Sigmoid colon (tissue), 7 donors: ENCODE results near the gene PSMC2. TPM values are rescaled to one million over a fixed set of nuclear protein-coding genes. Genes with fewer than 3 reads are reported as not detected.

ENCODE experiments used
- DNase-seq: peaks from one replicate; pipeline ENCODE4 v3.0.0-alpha.2; 2019
- H3K27ac ChIP-seq, 4 donors: fragments of 200-600 bp; sonication (generic); one replicate each; pipeline ENCODE4 v1.5.1; 2016 to 2019; ENCODE audit warnings: mild to moderate bottlenecking in 1 of 4
- H3K27me3 ChIP-seq, 3 donors: fragments of 200-600 bp; sonication (generic); one replicate each; pipeline ENCODE4 v1.5.1; 2019; ENCODE audit warnings: mild to moderate bottlenecking in 1 of 3
- H3K36me3 ChIP-seq, 4 donors: fragments of 200-600 bp; sonication (generic); one replicate each; pipeline ENCODE4 v1.5.1; 2016 to 2019
- H3K4me1 ChIP-seq, 4 donors: fragments of 200-600 bp; sonication (generic); one replicate each; pipeline ENCODE4 v1.5.1; 2017 to 2019
- H3K4me3 ChIP-seq, 4 donors: fragments of 200-600 bp; sonication (generic); one replicate each; pipeline ENCODE4 v1.5.1; 2017 to 2019; ENCODE audit warnings: mild to moderate bottlenecking in 2 of 4, moderate library complexity in 1 of 4
- H3K9me3 ChIP-seq, 4 donors: fragments of 200-600 bp in 3 of 4; sonication (generic) in 3 of 4; one replicate each; pipeline versions ENCODE4 v1.5.1 to v1.6.1; 2013 to 2019
- EP300 ChIP-seq, 4 donors: sonication (generic); formaldehyde crosslinking; IDR thresholded peaks; one replicate each; pipeline ENCODE4 v1.6.1; 2017; ENCODE audit warnings: antibody characterized with exemption in 4 of 4
- POLR2A ChIP-seq, 2 donors: fragments of 450-650 bp; IDR thresholded peaks; one replicate each; pipeline ENCODE4 v1.6.1; 2016; ENCODE audit warnings: antibody characterized with exemption in 2 of 2, mild to moderate bottlenecking in 2 of 2, moderate library complexity in 2 of 2
- POLR2AphosphoS5 ChIP-seq, 4 donors: sonication (generic); formaldehyde crosslinking; IDR thresholded peaks; one replicate each; pipeline ENCODE4 v1.6.1; 2017; ENCODE audit warnings: antibody characterized with exemption in 4 of 4
- WGBS, 2 donors: extraction: QIAGEN DNeasy Blood & Tissue Kit; methylation state at CpG; one replicate each; pipeline ENCODE4 v1.1.7; 2013; 5-methylcytosine and 5-hydroxymethylcytosine counted together
- intact Hi-C: fragments of 100-400 bp; cut with DNase I; formaldehyde crosslinking; loops from one replicate; pipeline ENCODE4 v1.15.1; 2023
- polyA plus RNA-seq, 3 donors: library from polyadenylated mRNA; stranded (reverse); fragments of 200-250 nt; gene quantifications; one replicate each; pipeline ENCODE4 v1.2.3, GENCODE V29; 2013
- small RNA-seq, 3 donors: library from RNA; depleted of rRNA; stranded (forward); fragments of <200 nt; gene quantifications; one replicate each; pipeline ENCODE3, GENCODE V24; 2016
- total RNA-seq, 4 donors: library from RNA; depleted of rRNA; stranded (reverse); fragments of >200 nt; gene quantifications; one replicate each; pipeline ENCODE4 v1.1.0, GENCODE V29; 2016
- TF ChIP-seq, protein P1 (sequence below), 4 experiments: fragments of 450-650 bp in 3 of 4; fragments of 200-600 bp in 1 of 4; IDR thresholded peaks; one replicate each; pipeline ENCODE4 v1.5.1; 2016 to 2019; ENCODE audit warnings: antibody characterized with exemption in 4 of 4, mild to moderate bottlenecking in 3 of 4, moderate library complexity in 2 of 4
- donor health status: healthy with polysubstance abuse.
- donor health status: Bipolar disorder and iron deficiency.
- donor health status: healthy.

PSMC2 gene
- total and polyA plus RNA-seq, 7 donors, result 46.0 to 119 (median 92.5) TPM

DNA sequence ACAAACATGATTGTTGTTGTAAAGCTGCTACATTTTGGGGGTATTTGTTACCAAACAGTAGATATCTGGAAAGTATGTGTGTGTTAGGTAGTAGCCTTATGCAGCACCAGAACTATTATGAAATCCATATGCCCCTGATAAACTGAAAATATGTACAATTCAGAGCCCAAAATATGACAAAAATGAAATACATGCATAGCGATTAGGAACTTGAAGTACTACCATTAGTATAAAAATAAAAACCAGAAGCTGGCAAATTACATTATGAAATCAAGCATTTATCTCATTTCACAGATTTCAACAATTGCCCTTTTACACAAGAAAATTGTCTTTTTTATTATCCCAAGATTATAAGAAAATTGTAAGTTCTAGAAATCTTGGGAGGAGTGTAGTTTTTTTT lies 64.7 kb downstream of the PSMC2 start:
- WGBS, 2 donors, result 93 to 94% methylated on average over 1 of the region's 1 CpG
- TF ChIP-seq EP300 (IDR thresholded peaks at IDR 0.05) (no peak), POLR2A (IDR thresholded peaks at IDR 0.05) (no peak), POLR2AphosphoS5 (IDR thresholded peaks at IDR 0.05) (no peak)
- TF ChIP-seq, protein P1, sequence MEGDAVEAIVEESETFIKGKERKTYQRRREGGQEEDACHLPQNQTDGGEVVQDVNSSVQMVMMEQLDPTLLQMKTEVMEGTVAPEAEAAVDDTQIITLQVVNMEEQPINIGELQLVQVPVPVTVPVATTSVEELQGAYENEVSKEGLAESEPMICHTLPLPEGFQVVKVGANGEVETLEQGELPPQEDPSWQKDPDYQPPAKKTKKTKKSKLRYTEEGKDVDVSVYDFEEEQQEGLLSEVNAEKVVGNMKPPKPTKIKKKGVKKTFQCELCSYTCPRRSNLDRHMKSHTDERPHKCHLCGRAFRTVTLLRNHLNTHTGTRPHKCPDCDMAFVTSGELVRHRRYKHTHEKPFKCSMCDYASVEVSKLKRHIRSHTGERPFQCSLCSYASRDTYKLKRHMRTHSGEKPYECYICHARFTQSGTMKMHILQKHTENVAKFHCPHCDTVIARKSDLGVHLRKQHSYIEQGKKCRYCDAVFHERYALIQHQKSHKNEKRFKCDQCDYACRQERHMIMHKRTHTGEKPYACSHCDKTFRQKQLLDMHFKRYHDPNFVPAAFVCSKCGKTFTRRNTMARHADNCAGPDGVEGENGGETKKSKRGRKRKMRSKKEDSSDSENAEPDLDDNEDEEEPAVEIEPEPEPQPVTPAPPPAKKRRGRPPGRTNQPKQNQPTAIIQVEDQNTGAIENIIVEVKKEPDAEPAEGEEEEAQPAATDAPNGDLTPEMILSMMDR (IDR thresholded peaks at IDR 0.05), result no peak
- H3K4me1 ChIP-seq, result no peaks in the 10 kb centered on the region
- intact Hi-C loops, result no loop called here
- H3K27ac ChIP-seq, result no peak overlapping the region
- H3K36me3 ChIP-seq, result no peaks in the 10 kb centered on the region
- no peaks in the 10 kb centered on the region for H3K9me3 ChIP-seq
- H3K27me3 ChIP-seq, result no peaks in the 10 kb centered on the region
- no peak overlapping the region for H3K4me3 ChIP-seq
- no peak for DNase-seq

DNA sequence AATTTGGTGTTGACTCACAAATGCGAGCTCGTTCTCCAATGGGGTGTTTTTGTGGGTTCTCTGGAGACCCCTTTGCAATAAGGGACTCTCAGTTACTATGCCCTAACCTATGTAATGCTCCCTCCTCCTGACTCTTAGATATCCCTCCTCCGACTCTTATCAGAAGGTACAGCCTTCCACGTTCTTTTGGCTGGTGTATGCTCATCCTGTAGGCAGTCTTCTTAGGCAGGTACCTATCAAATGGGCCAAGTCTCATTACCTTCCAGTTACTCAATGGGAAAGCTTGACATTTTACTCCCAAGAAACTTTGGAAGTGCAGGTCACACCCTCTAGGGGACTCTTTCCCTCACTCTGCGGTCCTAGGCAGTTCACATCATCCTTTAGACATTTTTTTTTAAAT lies 66.0 kb downstream of the PSMC2 start:
- Histone ChIP-seq H3K27ac (no peak overlapping the region), H3K4me1 (no peaks in the 10 kb centered on the region), H3K27me3 (no peaks in the 10 kb centered on the region), H3K4me3 (no peak overlapping the region), H3K9me3 (no peaks in the 10 kb centered on the region), H3K36me3 (no peaks in the 10 kb centered on the region)
- 90 to 91% methylated on average over 5 of the region's 5 CpGs for WGBS, 2 donors
- intact Hi-C loops, result no loop called here
- TF ChIP-seq POLR2AphosphoS5 (IDR thresholded peaks at IDR 0.05), result no peak
- TF ChIP-seq, protein P1 (IDR thresholded peaks at IDR 0.05), result no peak
- no peak for TF ChIP-seq EP300 (IDR thresholded peaks at IDR 0.05)
- TF ChIP-seq POLR2A (IDR thresholded peaks at IDR 0.05), result no peak
- no peak for DNase-seq

DNA sequence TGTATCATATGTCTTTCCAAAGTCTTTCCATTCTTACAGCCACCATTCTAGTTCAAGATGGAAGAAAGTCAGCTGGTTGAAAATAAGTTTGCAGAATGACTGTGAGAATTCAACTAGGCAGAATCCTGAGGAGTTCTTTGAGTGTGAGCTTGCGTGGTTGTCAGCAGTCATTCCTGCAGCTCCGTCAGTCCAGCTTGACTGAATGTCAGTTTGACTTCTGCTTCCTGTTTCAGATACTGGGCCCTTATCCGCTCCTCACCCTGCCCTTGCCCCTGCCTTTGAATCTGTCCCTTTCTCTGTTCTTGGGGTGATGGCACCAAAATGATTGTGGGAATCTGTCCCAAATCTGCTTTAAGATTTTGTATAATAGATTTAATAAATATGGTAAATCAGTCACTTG lies 70.8 kb downstream of the PSMC2 start:
- Histone ChIP-seq H3K9me3 (no peaks in the 10 kb centered on the region), H3K4me3 (no peak overlapping the region), H3K36me3 (no peaks in the 10 kb centered on the region), H3K4me1 (no peaks in the 10 kb centered on the region), H3K27me3 (no peaks in the 10 kb centered on the region), H3K27ac (no peak overlapping the region)
- 80 to 89% methylated on average over 3 of the region's 3 CpGs for WGBS, 2 donors
- no peak for DNase-seq
- intact Hi-C loops, result no loop called here
- no peak for TF ChIP-seq POLR2AphosphoS5 (IDR thresholded peaks at IDR 0.05)
- TF ChIP-seq POLR2A (IDR thresholded peaks at IDR 0.05), result no peak
- TF ChIP-seq, protein P1 (IDR thresholded peaks at IDR 0.05), result no peak
- no peak for TF ChIP-seq EP300 (IDR thresholded peaks at IDR 0.05)

Small RNA genes within 50 kb of the gene (small RNA-seq; reads per million reads assigned to genes)
- 0 reads per million in 3 donors for gene RPS29P16

Other genes with a start within 250 kb of the PSMC2 start
- 10 to 100 TPM; 11.0 to 12.8 (median 11.8) TPM for gene NAPEPLD, start 198.5 kb upstream of the PSMC2 start, total RNA-seq
- 10 to 100 TPM; 12.1 to 26.8 (median 21.6) TPM for gene NAPEPLD, start 198.5 kb upstream of the PSMC2 start, polyA plus RNA-seq
- 10 to 100 TPM; 53.5 to 72.3 (median 60.5) TPM for gene PMPCB, start 50.2 kb upstream of the PSMC2 start, total RNA-seq
- 10 to 100 TPM; 59.4 to 67.3 (median 59.4) TPM for gene PMPCB, start 50.2 kb upstream of the PSMC2 start, polyA plus RNA-seq
- 10 to 100 TPM; 10.7 to 21.9 (median 18.7) TPM for gene DNAJC2, start 2.9 kb upstream of the PSMC2 start, total RNA-seq
- 10 to 100 TPM; 13.2 to 20.8 (median 13.8) TPM for gene DNAJC2, start 2.9 kb upstream of the PSMC2 start, polyA plus RNA-seq
- gene SLC26A5, start 98.6 kb downstream of the PSMC2 start, total RNA-seq, result under 1 TPM in 3 of 4 donors, not detected in 1; 0.33 to 0.54 (median 0.36) TPM
- under 1 TPM in 1 of 3 donors, not detected in 2; 0.04 TPM for gene SLC26A5, start 98.6 kb downstream of the PSMC2 start, polyA plus RNA-seq